Measurements from ENCODE around the gene GRB10. TPM values are rescaled to one million over a fixed set of nuclear protein-coding genes. Genes with fewer than 3 reads are reported as not detected.

GRB10 gene
- polyA plus RNA-seq, 1 donor from 2014 or later, result 78.4 TPM

DNA sequence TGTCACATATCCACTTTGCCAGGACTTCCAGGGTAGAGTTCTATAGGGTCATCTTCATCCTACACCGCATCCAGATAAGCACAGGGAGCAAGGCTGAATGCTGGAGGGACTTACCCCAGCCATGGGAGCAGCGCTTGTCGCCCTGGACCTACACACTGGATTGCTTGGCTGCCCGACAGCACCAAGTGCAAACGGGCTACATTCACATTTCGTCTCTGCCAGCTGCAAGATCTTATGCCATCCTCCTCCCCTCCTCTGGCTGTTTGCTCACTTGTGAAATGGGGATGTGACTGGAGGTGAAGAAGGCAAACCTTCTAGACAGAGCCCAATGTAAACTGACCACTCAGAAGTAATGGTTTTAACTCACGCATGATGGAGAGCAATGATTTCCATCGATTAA is 218.5 kb downstream of the GRB10 start:
- H4K20me1 ChIP-seq (ENCODE audit: insufficient read depth), result no peaks in the 10 kb centered on the region
- no peaks in the 10 kb centered on the region for H3F3A ChIP-seq (ENCODE audit: insufficient read depth, low read length, poor library complexity, severe bottlenecking)
- no peak overlapping the region for H3K4me2 ChIP-seq (ENCODE audit: low read length)
- H3K79me2 ChIP-seq (replicated peaks; ENCODE audit: insufficient read depth, low read length), result no peaks in the 10 kb centered on the region
- no peaks in the 10 kb centered on the region for H3K36me3 ChIP-seq (ENCODE audit: insufficient read depth, low read length)
- H3K27ac ChIP-seq (ENCODE audit: low read length), result no peak overlapping the region
- H2AFZ ChIP-seq (ENCODE audit: low read depth, low read length), result no peak overlapping the region
- TF ChIP-seq CTCF (IDR thresholded peaks at IDR 0.05; ENCODE audit: poor library complexity, severe bottlenecking), result no peak
- no peak for TF ChIP-seq RAD21 (conservative IDR thresholded peaks at IDR 0.05)
- TF ChIP-seq REST (IDR thresholded peaks at IDR 0.05; ENCODE audit: borderline replicate concordance), result no peak
- no peak for TF ChIP-seq MXI1 (conservative IDR thresholded peaks at IDR 0.05; ENCODE audit: poor library complexity, severe bottlenecking)
- no peak for TF ChIP-seq EP300 (conservative IDR thresholded peaks at IDR 0.05; ENCODE audit: poor library complexity, severe bottlenecking)
- TF ChIP-seq POLR2AphosphoS5 (IDR thresholded peaks at IDR 0.05), result no peak
- no peak for TF ChIP-seq EZH2 (IDR thresholded peaks at IDR 0.05; ENCODE audit: borderline replicate concordance, insufficient read depth, low read length, poor library complexity, severe bottlenecking)
- no peak for TF ChIP-seq TAF1 (IDR thresholded peaks at IDR 0.05; ENCODE audit: low read depth)
- TF ChIP-seq SMC3 (conservative IDR thresholded peaks at IDR 0.05; ENCODE audit: poor library complexity), result no peak
- H3K4me3 ChIP-seq (ENCODE audit: low read length), result no peak overlapping the region
- no peak overlapping the region for H3K9ac ChIP-seq (ENCODE audit: low read length)
- no peaks in the 10 kb centered on the region for H3K9me2 ChIP-seq (ENCODE audit: insufficient read depth, low read length)
- no peaks in the 10 kb centered on the region for H3K9me3 ChIP-seq (ENCODE audit: low read length)
- H3K27me3 ChIP-seq (ENCODE audit: insufficient read depth, low read depth, low read length), result no peaks in the 10 kb centered on the region

DNA sequence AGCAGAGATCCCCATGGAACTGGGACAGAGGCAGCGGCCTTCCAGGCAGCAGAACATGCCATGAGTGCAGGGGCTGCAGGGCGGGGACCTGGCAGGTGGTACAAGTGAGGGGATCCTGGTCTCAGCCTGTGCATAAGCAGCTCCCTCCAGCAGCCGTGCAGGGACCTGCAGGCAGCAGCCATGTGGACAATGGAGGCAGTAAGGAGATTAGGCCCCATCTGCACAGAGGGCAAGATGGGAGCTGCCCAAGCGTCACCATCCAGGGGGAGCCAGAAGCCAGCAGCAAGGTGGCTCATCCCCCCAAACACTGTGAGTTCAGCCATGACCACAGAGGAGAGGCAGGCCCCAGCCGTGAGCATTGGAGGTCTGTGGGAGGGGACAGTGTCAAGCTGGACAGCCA is 220.6 kb downstream of the GRB10 start:
- Histone ChIP-seq H3K4me3 (ENCODE audit: low read length) (no peak overlapping the region), H3K9me3 (ENCODE audit: low read length) (no peaks in the 10 kb centered on the region), H4K20me1 (ENCODE audit: insufficient read depth) (no peaks in the 10 kb centered on the region), H3K9me2 (ENCODE audit: insufficient read depth, low read length) (no peaks in the 10 kb centered on the region), H3K27me3 (ENCODE audit: insufficient read depth, low read depth, low read length) (no peaks in the 10 kb centered on the region), H3F3A (ENCODE audit: insufficient read depth, low read length, poor library complexity, severe bottlenecking) (peaks cover 4% of the 10 kb centered on the region), H3K4me2 (ENCODE audit: low read length) (no peak overlapping the region), H3K36me3 (ENCODE audit: insufficient read depth, low read length) (no peaks in the 10 kb centered on the region), H2AFZ (ENCODE audit: low read depth, low read length) (no peak overlapping the region), H3K9ac (ENCODE audit: low read length) (no peak overlapping the region), H3K27ac (ENCODE audit: low read length) (no peak overlapping the region), H3K79me2 (replicated peaks; ENCODE audit: insufficient read depth, low read length) (no peaks in the 10 kb centered on the region)
- TF ChIP-seq POLR2AphosphoS5 (IDR thresholded peaks at IDR 0.05) (no peak), MXI1 (conservative IDR thresholded peaks at IDR 0.05; ENCODE audit: poor library complexity, severe bottlenecking) (no peak)

DNA sequence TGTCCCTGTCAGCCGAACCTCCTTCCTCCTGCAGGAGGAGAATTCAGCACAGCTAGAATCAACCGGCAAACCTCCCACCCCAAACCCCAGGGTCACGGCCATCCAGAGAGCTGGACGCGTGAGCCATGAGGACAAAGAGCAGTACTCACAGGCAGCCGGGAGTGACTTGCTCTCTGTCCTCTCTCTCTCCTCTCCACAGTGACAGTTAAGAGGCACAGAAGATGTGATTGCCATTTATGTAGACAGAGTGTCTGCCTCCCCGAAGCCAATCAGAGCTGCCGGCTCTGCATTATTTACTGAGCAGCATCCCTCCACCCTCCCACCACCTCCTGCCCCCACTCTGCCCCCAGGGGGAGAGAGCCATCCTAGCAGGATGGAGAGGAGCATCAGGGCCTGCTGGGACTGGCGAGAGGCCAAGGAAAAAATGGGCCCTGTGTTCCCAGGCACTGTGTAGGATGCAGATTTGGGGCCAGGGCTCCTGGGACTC is 221.8 kb downstream of the GRB10 start:
- no peaks in the 10 kb centered on the region for H3K79me2 ChIP-seq (replicated peaks; ENCODE audit: insufficient read depth, low read length)
- peak; percentile 76 for TF ChIP-seq POLR2AphosphoS5 (IDR thresholded peaks at IDR 0.05)
- no peak for TF ChIP-seq EZH2 (IDR thresholded peaks at IDR 0.05; ENCODE audit: borderline replicate concordance, insufficient read depth, low read length, poor library complexity, severe bottlenecking)
- no peak for TF ChIP-seq TAF1 (IDR thresholded peaks at IDR 0.05; ENCODE audit: low read depth)
- TF ChIP-seq REST (IDR thresholded peaks at IDR 0.05; ENCODE audit: borderline replicate concordance), result peak; percentile 25
- peak; percentile 23 for TF ChIP-seq CTCF (IDR thresholded peaks at IDR 0.05; ENCODE audit: poor library complexity, severe bottlenecking)
- no peak for TF ChIP-seq MXI1 (conservative IDR thresholded peaks at IDR 0.05; ENCODE audit: poor library complexity, severe bottlenecking)
- TF ChIP-seq SMC3 (conservative IDR thresholded peaks at IDR 0.05; ENCODE audit: poor library complexity), result peak; percentile 25
- TF ChIP-seq RAD21 (conservative IDR thresholded peaks at IDR 0.05), result peak; percentile 33
- TF ChIP-seq EP300 (conservative IDR thresholded peaks at IDR 0.05; ENCODE audit: poor library complexity, severe bottlenecking), result peak; percentile 63
- H3F3A ChIP-seq (ENCODE audit: insufficient read depth, low read length, poor library complexity, severe bottlenecking), result peaks cover 4% of the 10 kb centered on the region
- peak overlapping the region; percentile 81 for H3K27ac ChIP-seq (ENCODE audit: low read length)
- no peaks in the 10 kb centered on the region for H3K36me3 ChIP-seq (ENCODE audit: insufficient read depth, low read length)
- no peaks in the 10 kb centered on the region for H3K9me3 ChIP-seq (ENCODE audit: low read length)
- no peak overlapping the region for H3K4me2 ChIP-seq (ENCODE audit: low read length)
- peak overlapping the region; percentile 54 for H3K4me3 ChIP-seq (ENCODE audit: low read length)
- H3K9me2 ChIP-seq (ENCODE audit: insufficient read depth, low read length), result no peaks in the 10 kb centered on the region
- no peaks in the 10 kb centered on the region for H3K27me3 ChIP-seq (ENCODE audit: insufficient read depth, low read depth, low read length)
- peak overlapping the region; percentile 58 for H3K9ac ChIP-seq (ENCODE audit: low read length)
- peak overlapping the region; percentile 48 for H2AFZ ChIP-seq (ENCODE audit: low read depth, low read length)
- no peaks in the 10 kb centered on the region for H4K20me1 ChIP-seq (ENCODE audit: insufficient read depth)
